HepG2 (cell line): ENCODE measurements around the gene SPATA13. TPM values are rescaled to one million over a fixed set of nuclear protein-coding genes. Genes with fewer than 3 reads are reported as not detected.

Experiments
- ATAD3A ChIP-seq: sonication (generic); formaldehyde crosslinking; IDR thresholded peaks from 2 replicates; pipeline ENCODE4 v1.4.0; 2020; ENCODE audit warnings: missing genetic modification reagents
- ATF2 ChIP-seq: sonication (generic); formaldehyde crosslinking; IDR thresholded peaks from 2 replicates; pipeline ENCODE4 v1.4.0; 2020; ENCODE audit warnings: missing genetic modification reagents
- ATF4 ChIP-seq, 2 experiments: fragments of 450-650 bp in 1 of 2; sonication (generic) in 1 of 2; formaldehyde crosslinking; IDR thresholded peaks; 2 replicates each; pipeline versions ENCODE4 v1.5.0 to v1.8.0; 2020 to 2022; ENCODE audit warnings: mild to moderate bottlenecking in 1 of 2, missing genetic modification reagents in 1 of 2
- ELF3 ChIP-seq: IDR thresholded peaks from 2 replicates; pipeline ENCODE4 v1.6.1; 2016; ENCODE audit warnings: missing genetic modification reagents, missing compliant biosample characterization
- HES4 ChIP-seq: sonication (generic); formaldehyde crosslinking; IDR thresholded peaks from 2 replicates; pipeline ENCODE4 v1.9.0; 2021; ENCODE audit warnings: mild to moderate bottlenecking, missing genetic modification reagents, borderline replicate concordance
- HMGXB3 ChIP-seq: sonication (generic); formaldehyde crosslinking; IDR thresholded peaks from 2 replicates; pipeline ENCODE4 v1.4.0; 2020; ENCODE audit warnings: missing genetic modification reagents, borderline replicate concordance
- MEF2D ChIP-seq: sonication (generic); formaldehyde crosslinking; IDR thresholded peaks from 2 replicates; pipeline ENCODE4 v1.5.1; 2020; ENCODE audit warnings: mild to moderate bottlenecking, missing genetic modification reagents
- MLLT10 ChIP-seq: sonication (generic); formaldehyde crosslinking; IDR thresholded peaks from 2 replicates; pipeline ENCODE4 v1.4.0; 2020; ENCODE audit warnings: missing genetic modification reagents
- PHB2 ChIP-seq: fragments of 450-650 bp; IDR thresholded peaks from 2 replicates; pipeline ENCODE4 v1.6.1; 2018; ENCODE audit not compliant: partially characterized antibody
- SKI ChIP-seq: fragments of 450-650 bp; IDR thresholded peaks from one replicate; pipeline ENCODE4 v1.6.1; 2018; ENCODE audit warnings: mild to moderate bottlenecking; ENCODE audit not compliant: partially characterized antibody
- SMARCC2 ChIP-seq: fragments of 450-650 bp; IDR thresholded peaks from 2 replicates; pipeline ENCODE4 v1.6.1; 2017; ENCODE audit warnings: antibody characterized with exemption, mild to moderate bottlenecking
- SOX6 ChIP-seq, 2 experiments: fragments of 450-650 bp in 1 of 2; sonication (generic) in 1 of 2; formaldehyde crosslinking in 1 of 2; IDR thresholded peaks; 2 replicates each; pipeline versions ENCODE4 v1.4.0 to v1.6.1; 2017 to 2020; ENCODE audit warnings: antibody characterized with exemption in 1 of 2, mild to moderate bottlenecking in 1 of 2, missing genetic modification reagents in 1 of 2
- ZBTB20 ChIP-seq: sonication (generic); formaldehyde crosslinking; IDR thresholded peaks from 2 replicates; pipeline ENCODE4 v1.8.1; 2023; ENCODE audit warnings: missing genetic modification reagents, low read depth, mild to moderate bottlenecking, borderline replicate concordance
- ZFP62 ChIP-seq: sonication (generic); formaldehyde crosslinking; IDR thresholded peaks from 2 replicates; pipeline ENCODE4 v1.4.0; 2020; ENCODE audit warnings: missing genetic modification reagents
- ZFP82 ChIP-seq: sonication (generic); formaldehyde crosslinking; IDR thresholded peaks from 2 replicates; pipeline ENCODE4 v1.5.1; 2020; ENCODE audit warnings: mild to moderate bottlenecking, missing genetic modification reagents, borderline replicate concordance
- ZNF121 ChIP-seq: sonication (generic); formaldehyde crosslinking; IDR thresholded peaks from 2 replicates; pipeline ENCODE4 v1.5.0; 2020; ENCODE audit warnings: mild to moderate bottlenecking, missing genetic modification reagents
- ZNF431 ChIP-seq: sonication (generic); formaldehyde crosslinking; IDR thresholded peaks from 2 replicates; pipeline ENCODE4 v1.9.0; 2022; ENCODE audit warnings: missing genetic modification reagents, low read depth, mild to moderate bottlenecking, borderline replicate concordance
- ZNF670 ChIP-seq: sonication (generic); formaldehyde crosslinking; IDR thresholded peaks from 2 replicates; pipeline ENCODE4 v1.8.0; 2022; ENCODE audit warnings: mild to moderate bottlenecking, missing genetic modification reagents, borderline replicate concordance
- ZNF704 ChIP-seq: sonication (generic); formaldehyde crosslinking; IDR thresholded peaks from 2 replicates; pipeline ENCODE4 v1.8.1; 2023; ENCODE audit warnings: mild to moderate bottlenecking, inconsistent platforms, moderate library complexity, missing genetic modification reagents, borderline replicate concordance
- ZSCAN12 ChIP-seq: sonication (generic); formaldehyde crosslinking; IDR thresholded peaks from 2 replicates; pipeline ENCODE4 v1.9.0; 2021; ENCODE audit warnings: mild to moderate bottlenecking, missing genetic modification reagents
- polyA plus RNA-seq, 8 experiments: library from polyadenylated mRNA; depleted of rRNA in 3 of 8; stranded (reverse) in 7 of 8; unstranded in 1 of 8; fragments of >200 nt; fragmentation: Illumina TruSeq in 4 of 8; extraction: Trizol in 4 of 8; gene quantifications; 2 replicates each; pipeline versions ENCODE4 v1.2.1 to v1.2.3, GENCODE V29; 2011 to 2016; ENCODE audit warnings: low read depth in 4 of 8, missing spikeins in 1 of 8, mixed read lengths in 1 of 8; ENCODE audit not compliant: insufficient read depth in 1 of 8
- total RNA-seq, 5 experiments: library from RNA; depleted of rRNA; stranded (reverse); fragments of >200 nt; fragmentation: Illumina TruSeq; extraction: Trizol; gene quantifications; 2 replicates each; pipeline ENCODE4 v1.2.3, GENCODE V29; 2016; ENCODE audit warnings: low read depth in 1 of 5

The SPATA13 gene
- total and polyA plus RNA-seq, 2 of the 13 experiments (the other 11 are each of a cell fraction or from before 2014, with no cell fraction given): 11.3 to 14.2 TPM

GRCh38 chr13:24148414-24149235 lies 11.9 kb upstream of the SPATA13 start (continued):
- 0 out of 2 replicates have a peak, but pooled peaks have one; percentile 23 for TF ChIP-seq HMGXB3 (CRISPR knock-in tag)
- TF ChIP-seq ZNF704 (CRISPR knock-in tag): no peak
- 0 out of 2 replicates have a peak, but pooled peaks have one; percentile 26 for TF ChIP-seq ZNF670 (CRISPR knock-in tag)
- TF ChIP-seq ZNF121: no peak
- no peak for TF ChIP-seq ATF2 (CRISPR knock-in tag)
- TF ChIP-seq MEF2D (CRISPR knock-in tag): 0 out of 2 replicates have a peak, but pooled peaks have one; percentile 43
- no peak for TF ChIP-seq PHB2
- no peak for TF ChIP-seq ZFP62 (CRISPR knock-in tag)
- peak; percentile 47 for TF ChIP-seq SKI
- TF ChIP-seq HES4 (CRISPR knock-in tag): no peak
- no peak for TF ChIP-seq SOX6 (IDR thresholded peaks at IDR 0.05)
- TF ChIP-seq SOX6 (CRISPR knock-in tag; IDR thresholded peaks at IDR 0.05): peak; percentile 56; the same call in 1 of the 2 replicates
- TF ChIP-seq ZNF431 (CRISPR knock-in tag): no peak
- TF ChIP-seq ELF3 (CRISPR knock-in tag): peak; percentile 92
- TF ChIP-seq ZBTB20 (CRISPR knock-in tag): no peak
- TF ChIP-seq SMARCC2: no peak
- TF ChIP-seq ATAD3A (CRISPR knock-in tag): no peak
- TF ChIP-seq ATF4 (CRISPR knock-in tag; IDR thresholded peaks at IDR 0.05): peak in 1 of 2 experiments; percentile 44; a peak in 1 of 4 replicates
- no peak for TF ChIP-seq ZSCAN12 (CRISPR knock-in tag)
- TF ChIP-seq ZFP82 (CRISPR knock-in tag): no peak
- no peak for TF ChIP-seq MLLT10 (CRISPR knock-in tag)
